NOMO-1 treated with DMSO at 0.1 percent for 48 hours (cell line): ENCODE data around the gene OIT3.

ENCODE experiments used
- DNase-seq: peaks from one replicate; lab custom pipeline; 2025; ENCODE audit not compliant: unreplicated experiment; lab: John Stamatoyannopoulos, UW

Gene OIT3

GRCh38 chr10:72893136-72893798 is at the start of gene OIT3:
Gene OIT3, plus strand, starts transcription at chr10:72893739. Its CDS starts 60 bp downstream, at chr10:72893799.
- no peak for DNase-seq

- DNase-seq = no peak
Observed at GRCh38 chr10:72846238-72846637, 47.3 kb upstream of the OIT3 start.

GRCh38 chr10:72847681-72848080 is 45.9 kb upstream of the OIT3 start:
- DNase-seq = peak; percentile 38

- DNase-seq = no peak
Observed at GRCh38 chr10:72850861-72851260, 42.7 kb upstream of the OIT3 start.

- no peak for DNase-seq
Observed at GRCh38 chr10:72851509-72851908, 42.0 kb upstream of the OIT3 start.

- peak; percentile 84 for DNase-seq
Observed at GRCh38 chr10:72852508-72852907, 41.0 kb upstream of the OIT3 start.

- no peak for DNase-seq
Observed at GRCh38 chr10:72855129-72855528, 38.4 kb upstream of the OIT3 start.

GRCh38 chr10:72855790-72856189 is 37.7 kb upstream of the OIT3 start:
- DNase-seq = no peak

GRCh38 chr10:72858067-72858466 is 35.5 kb upstream of the OIT3 start:
- no peak for DNase-seq

GRCh38 chr10:72862957-72863356 is 30.6 kb upstream of the OIT3 start:
- no peak for DNase-seq

- peak; percentile 21 for DNase-seq
Observed at GRCh38 chr10:72875250-72876055, 18.1 kb upstream of the OIT3 start.

GRCh38 chr10:72879245-72879644 is 14.3 kb upstream of the OIT3 start:
- no peak for DNase-seq

- DNase-seq = no peak
Observed at GRCh38 chr10:72881291-72881690, 12.2 kb upstream of the OIT3 start.

GRCh38 chr10:72883861-72884260 is 9.7 kb upstream of the OIT3 start:
- no peak for DNase-seq

- DNase-seq = no peak
Observed at GRCh38 chr10:72885953-72886352, 7.6 kb upstream of the OIT3 start.

- no peak for DNase-seq
Observed at GRCh38 chr10:72886621-72887020, 6.9 kb upstream of the OIT3 start.

- DNase-seq = no peak
Observed at GRCh38 chr10:72887043-72887442, 6.5 kb upstream of the OIT3 start.

- no peak for DNase-seq
Observed at GRCh38 chr10:72888151-72888638, 5.3 kb upstream of the OIT3 start.

- DNase-seq = no peak
Observed at GRCh38 chr10:72889391-72889831, 4.1 kb upstream of the OIT3 start.

GRCh38 chr10:72890086-72890485 is 3.5 kb upstream of the OIT3 start:
- DNase-seq = no peak

- no peak for DNase-seq
Observed at GRCh38 chr10:72895236-72895850, 1.8 kb downstream of the OIT3 start.

- DNase-seq = no peak
Observed at GRCh38 chr10:72898616-72899015, 5.1 kb downstream of the OIT3 start.
